Peyer's patch (tissue), 4 donors: Measurements from ENCODE around the gene RNF220. TPM values are rescaled to one million over a fixed set of nuclear protein-coding genes. Genes with fewer than 3 reads are reported as not detected.

Experiments used
- DNase-seq, 3 donors: peaks; one replicate each; pipeline ENCODE4 v3.0.0-alpha.2; 2017 to 2019
- H3K27ac ChIP-seq, 4 donors: fragments of 200-600 bp; sonication (generic); one replicate each; pipeline ENCODE4 v1.5.1; 2016 to 2019
- H3K27me3 ChIP-seq, 2 donors: fragments of 200-600 bp; sonication (generic); one replicate each; pipeline ENCODE4 v1.5.1; 2019
- H3K36me3 ChIP-seq, 3 donors: fragments of 200-600 bp; sonication (generic); one replicate each; pipeline ENCODE4 v1.5.1; 2016 to 2019
- H3K4me1 ChIP-seq, 4 donors: fragments of 200-600 bp; sonication (generic); one replicate each; pipeline ENCODE4 v1.5.1; 2016 to 2019
- H3K4me3 ChIP-seq, 4 donors: fragments of 200-600 bp; sonication (generic); 1 replicate in 3 of 4; 2 replicates in 1 of 4; pipeline ENCODE4 v1.5.1; 2016 to 2019; ENCODE audit warnings: mild to moderate bottlenecking in 1 of 4
- H3K9me3 ChIP-seq, 4 donors: fragments of 200-600 bp; sonication (generic); one replicate each; pipeline ENCODE4 v1.5.1; 2016 to 2019; ENCODE audit warnings: mild to moderate bottlenecking in 1 of 4
- CTCF ChIP-seq, 6 experiments: fragments of 450-650 bp in 4 of 6; fragments of 200-600 bp in 2 of 6; sonication (generic) in 1 of 6; IDR thresholded peaks; one replicate each; pipeline ENCODE4 v1.5.1; 2017 to 2019; ENCODE audit warnings: antibody characterized with exemption in 6 of 6, mild to moderate bottlenecking in 3 of 6, moderate library complexity in 1 of 6
- POLR2A ChIP-seq, 2 donors: fragments of 450-650 bp; IDR thresholded peaks; one replicate each; pipeline ENCODE4 v1.5.1; 2017; ENCODE audit warnings: antibody characterized with exemption in 2 of 2, mild to moderate bottlenecking in 2 of 2, moderate library complexity in 2 of 2
- total RNA-seq, 4 donors: library from RNA; depleted of rRNA; stranded (reverse); fragments of >200 nt; gene quantifications; one replicate each; pipeline ENCODE4 v1.1.0, GENCODE V29; 2016

The RNF220 gene
- total RNA-seq, 4 donors from 2014 or later, result 107 to 152 (median 114) TPM

- DNase-seq, result no peak
- Histone ChIP-seq H3K9me3 (no peaks in the 10 kb centered on the region), H3K4me3 (no peak overlapping the region), H3K36me3 (peaks cover 0 to 77% (median 0%) of the 10 kb centered on the region in 3 donors), H3K27ac (no peak overlapping the region), H3K4me1 (peaks cover 0 to 10% (median 4%) of the 10 kb centered on the region in 4 donors), H3K27me3 (no peaks in the 10 kb centered on the region)
- TF ChIP-seq CTCF (IDR thresholded peaks at IDR 0.05) (no peak), POLR2A (IDR thresholded peaks at IDR 0.05) (no peak)
Measured at GRCh38 chr1:44636688-44637598, 231.9 kb downstream of the RNF220 start.

- H3K36me3 ChIP-seq, result peaks cover 0 to 86% (median 0%) of the 10 kb centered on the region in 3 donors
Measured at GRCh38 chr1:44637702-44638411, 232.8 kb downstream of the RNF220 start.

GRCh38 chr1:44640200-44640853 is 235.3 kb downstream of the RNF220 start:
- TF ChIP-seq POLR2A (IDR thresholded peaks at IDR 0.05), result no peak
- no peak for TF ChIP-seq CTCF (IDR thresholded peaks at IDR 0.05)
- no peak overlapping the region for H3K4me3 ChIP-seq
- no peak for DNase-seq
- H3K27ac ChIP-seq, result no peak overlapping the region
- peaks cover 0 to 100% (median 0%) of the 10 kb centered on the region in 3 donors for H3K36me3 ChIP-seq
- no peaks in the 10 kb centered on the region for H3K9me3 ChIP-seq
- peaks cover 0 to 16% (median 0%) of the 10 kb centered on the region in 4 donors for H3K4me1 ChIP-seq
- no peaks in the 10 kb centered on the region for H3K27me3 ChIP-seq

More at GRCh38 chr1:44637702-44638411, 232.8 kb downstream of the RNF220 start:
- no peaks in the 10 kb centered on the region for H3K9me3 ChIP-seq
- no peak for DNase-seq
- no peak overlapping the region for H3K27ac ChIP-seq
- TF ChIP-seq CTCF (IDR thresholded peaks at IDR 0.05), result no peak
- H3K4me3 ChIP-seq, result no peak overlapping the region
- H3K4me1 ChIP-seq, result peaks cover 0 to 8% (median 1%) of the 10 kb centered on the region in 4 donors
- H3K27me3 ChIP-seq, result no peaks in the 10 kb centered on the region

- DNase-seq, result no peak
- Histone ChIP-seq H3K9me3 (no peaks in the 10 kb centered on the region), H3K27ac (no peak overlapping the region), H3K27me3 (no peaks in the 10 kb centered on the region), H3K4me3 (no peak overlapping the region), H3K4me1 (peaks cover 0 to 18% (median 0%) of the 10 kb centered on the region in 4 donors), H3K36me3 (peaks cover 0 to 100% (median 0%) of the 10 kb centered on the region in 3 donors)
- TF ChIP-seq CTCF (IDR thresholded peaks at IDR 0.05) (no peak), POLR2A (IDR thresholded peaks at IDR 0.05) (no peak)
Measured at GRCh38 chr1:44641126-44642102, 236.4 kb downstream of the RNF220 start.
